Immature natural killer cell (primary cell): ENCODE data around the gene HOXD3. TPM values are rescaled to one million over a fixed set of nuclear protein-coding genes. Genes with fewer than 3 reads are reported as not detected.

Experiments used
- DNase-seq, 3 donors: peaks; one replicate each; pipeline ENCODE4 v3.0.0; 2022; ENCODE audit warnings: mixed read lengths in 1 of 3
- H3K27ac Mint-ChIP-seq, 6 donors: one replicate each; pipeline ENCODE4 v1.8.0; 2020; ENCODE audit warnings: mixed read lengths in 6 of 6, mild to moderate bottlenecking in 5 of 6, inconsistent platforms in 4 of 6, moderate library complexity in 3 of 6
- H3K27me3 Mint-ChIP-seq, 3 donors: one replicate each; pipeline ENCODE4 v1.8.0; 2020 to 2021; ENCODE audit warnings: low read depth in 3 of 3, mild to moderate bottlenecking in 3 of 3, mixed read lengths in 3 of 3, moderate library complexity in 3 of 3, inconsistent platforms in 1 of 3
- H3K36me3 Mint-ChIP-seq, 3 donors: one replicate each; pipeline ENCODE4 v1.8.0; 2020; ENCODE audit warnings: mixed read lengths in 3 of 3, inconsistent platforms in 2 of 3, mild to moderate bottlenecking in 2 of 3
- H3K4me1 Mint-ChIP-seq, 2 donors: one replicate each; pipeline ENCODE4 v1.8.0; 2020; ENCODE audit warnings: inconsistent platforms in 2 of 2, mild to moderate bottlenecking in 2 of 2, mixed read lengths in 2 of 2, moderate library complexity in 1 of 2
- H3K4me3 Mint-ChIP-seq, 5 donors: one replicate each; pipeline ENCODE4 v1.8.0; 2020; ENCODE audit warnings: mild to moderate bottlenecking in 5 of 5, mixed read lengths in 5 of 5, inconsistent platforms in 3 of 5, moderate library complexity in 3 of 5
- H3K9me3 Mint-ChIP-seq, 6 donors: one replicate each; pipeline ENCODE4 v1.8.0; 2020; ENCODE audit warnings: mild to moderate bottlenecking in 6 of 6, mixed read lengths in 6 of 6, inconsistent platforms in 4 of 6, moderate library complexity in 3 of 6
- polyA plus RNA-seq, 3 donors: library from polyadenylated mRNA; unstranded; fragments of 300-500 nt; fragmentation: Illumina TruSeq; gene quantifications; one replicate each; pipeline ENCODE4 v1.2.3, GENCODE V29; 2021

Gene HOXD3
- polyA plus RNA-seq, 3 donors from 2014 or later, result not detected

DNA sequence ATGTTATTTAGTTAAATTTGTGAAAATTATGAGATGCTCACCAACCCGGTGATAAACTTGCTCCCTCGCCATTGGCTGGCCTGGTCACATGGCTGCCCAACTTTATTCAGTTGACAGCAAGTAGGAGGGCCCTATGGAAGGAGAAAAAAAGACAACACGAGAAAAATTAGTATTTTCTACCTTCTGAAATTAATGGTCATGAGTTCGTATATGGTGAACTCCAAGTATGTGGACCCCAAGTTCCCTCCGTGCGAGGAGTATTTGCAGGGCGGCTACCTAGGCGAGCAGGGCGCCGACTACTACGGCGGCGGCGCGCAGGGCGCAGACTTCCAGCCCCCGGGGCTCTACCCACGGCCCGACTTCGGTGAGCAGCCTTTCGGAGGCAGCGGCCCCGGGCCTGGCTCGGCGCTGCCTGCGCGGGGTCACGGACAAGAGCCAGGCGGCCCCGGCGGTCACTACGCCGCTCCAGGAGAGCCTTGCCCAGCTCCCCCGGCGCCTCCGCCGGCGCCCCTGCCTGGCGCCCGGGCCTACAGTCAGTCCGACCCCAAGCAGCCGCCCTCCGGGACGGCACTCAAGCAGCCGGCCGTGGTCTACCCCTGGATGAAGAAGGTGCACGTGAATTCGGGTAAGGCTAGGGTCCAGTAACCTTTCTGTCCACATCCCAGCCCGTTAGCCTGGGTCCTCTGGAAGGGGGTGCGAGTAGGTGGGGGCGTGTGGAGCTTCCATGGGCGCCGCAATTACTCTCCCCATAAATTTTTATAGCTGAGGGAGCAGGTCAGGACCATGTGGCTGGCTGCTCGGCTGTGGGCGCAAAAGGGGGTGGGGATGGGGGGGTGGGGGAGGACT, 5.4 kb upstream of the HOXD3 start, which contains the start of gene HOXD4:
HOXD4 (plus strand) TSS at position 109 of the 846 bp plus-strand sequence; CDS start at position 193, 84 bp downstream.
- no peak within 1 kb of the TSS for H3K4me3 Mint-ChIP-seq
- peaks cover 0 to 13% (median 0%) of the 10 kb centered on the region in 6 donors for H3K9me3 Mint-ChIP-seq
- DNase-seq, result no peak
- no peak within 1 kb of the TSS for H3K27ac Mint-ChIP-seq
- peaks cover 0 to 7% (median 0%) of the 10 kb centered on the region in 3 donors for H3K36me3 Mint-ChIP-seq
- peaks cover 28 to 62% (median 29%) of the 10 kb centered on the region in 3 donors for H3K27me3 Mint-ChIP-seq
- no peaks in the 10 kb centered on the region for H3K4me1 Mint-ChIP-seq

DNA sequence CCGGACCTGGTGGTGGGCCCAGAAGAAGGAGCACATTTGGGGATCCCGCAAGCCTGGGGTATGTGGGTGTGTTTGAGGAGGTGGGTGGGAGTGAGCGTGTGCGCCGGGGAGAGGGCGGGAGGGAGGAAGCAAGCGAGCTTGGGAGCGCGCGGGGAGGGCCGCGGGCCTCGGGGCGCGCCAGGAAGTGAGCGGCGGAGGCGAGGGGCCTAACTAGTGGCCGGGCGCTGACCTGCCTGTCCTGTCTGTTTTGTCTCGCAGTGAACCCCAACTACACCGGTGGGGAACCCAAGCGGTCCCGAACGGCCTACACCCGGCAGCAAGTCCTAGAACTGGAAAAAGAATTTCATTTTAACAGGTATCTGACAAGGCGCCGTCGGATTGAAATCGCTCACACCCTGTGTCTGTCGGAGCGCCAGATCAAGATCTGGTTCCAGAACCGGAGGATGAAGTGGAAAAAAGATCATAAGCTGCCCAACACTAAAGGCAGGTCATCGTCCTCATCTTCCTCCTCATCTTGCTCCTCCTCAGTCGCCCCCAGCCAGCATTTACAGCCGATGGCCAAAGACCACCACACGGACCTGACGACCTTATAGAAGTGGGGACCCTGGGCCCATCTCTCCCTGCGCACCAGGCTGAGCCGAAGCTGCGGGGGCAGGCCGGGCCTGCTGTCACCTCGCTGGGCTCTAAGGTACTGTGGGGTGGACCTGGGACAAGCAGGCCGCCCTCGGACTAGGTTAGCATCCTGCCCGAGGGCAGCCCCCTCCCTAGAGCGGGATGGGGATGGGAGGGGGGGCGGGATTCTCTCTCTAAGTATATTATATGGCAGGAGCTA, 4.5 kb upstream of the HOXD3 start:
- H3K36me3 Mint-ChIP-seq, result peaks cover 0 to 7% (median 0%) of the 10 kb centered on the region in 3 donors
- no peak overlapping the region for H3K4me3 Mint-ChIP-seq

DNA sequence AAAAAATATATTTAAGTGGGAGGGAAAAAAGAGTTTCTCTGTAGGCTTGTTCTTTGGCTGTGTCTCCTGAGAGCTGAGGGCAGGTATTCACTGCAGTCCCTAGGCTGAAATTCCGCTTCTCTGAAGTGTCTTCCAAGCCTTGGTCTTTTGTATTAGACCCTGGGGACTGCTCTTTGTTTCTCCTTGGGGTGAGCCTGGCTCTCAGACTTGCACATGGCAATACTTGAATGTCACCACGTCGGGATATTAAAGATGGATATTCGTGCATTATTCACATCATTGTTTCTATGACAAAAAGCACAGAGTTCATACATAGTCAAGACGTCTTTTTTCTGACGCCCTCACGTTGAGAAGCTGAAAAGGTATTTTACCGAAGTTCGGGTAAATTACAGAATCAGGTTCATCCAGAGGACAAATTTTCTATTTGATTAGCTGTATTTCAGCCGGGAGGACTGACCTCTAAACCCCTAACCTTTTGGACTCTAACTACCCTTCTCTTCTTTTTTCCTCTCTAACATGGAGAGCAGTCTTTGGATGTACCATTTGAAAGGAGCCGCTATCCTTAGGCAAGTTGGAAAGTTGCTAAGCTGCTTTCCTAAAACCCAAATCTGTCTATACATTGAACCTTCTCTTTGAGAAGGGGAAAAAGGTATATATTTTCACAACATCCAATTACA, 2.4 kb upstream of the HOXD3 start:
- DNase-seq, result no peak
- Mint-ChIP-seq H3K36me3 (peaks cover 0 to 7% (median 0%) of the 10 kb centered on the region in 3 donors), H3K27ac (no peak overlapping the region), H3K4me3 (no peak overlapping the region), H3K4me1 (no peaks in the 10 kb centered on the region), H3K27me3 (peaks cover 24 to 51% (median 30%) of the 10 kb centered on the region in 3 donors), H3K9me3 (peaks cover 0 to 9% (median 0%) of the 10 kb centered on the region in 6 donors)

More for the DNA sequence above, 4.5 kb upstream of the HOXD3 start:
- no peaks in the 10 kb centered on the region for H3K4me1 Mint-ChIP-seq
- peaks cover 23 to 60% (median 26%) of the 10 kb centered on the region in 3 donors for H3K27me3 Mint-ChIP-seq
- no peak overlapping the region for H3K27ac Mint-ChIP-seq
- no peak for DNase-seq
- H3K9me3 Mint-ChIP-seq, result peaks cover 0 to 10% (median 0%) of the 10 kb centered on the region in 6 donors

DNA sequence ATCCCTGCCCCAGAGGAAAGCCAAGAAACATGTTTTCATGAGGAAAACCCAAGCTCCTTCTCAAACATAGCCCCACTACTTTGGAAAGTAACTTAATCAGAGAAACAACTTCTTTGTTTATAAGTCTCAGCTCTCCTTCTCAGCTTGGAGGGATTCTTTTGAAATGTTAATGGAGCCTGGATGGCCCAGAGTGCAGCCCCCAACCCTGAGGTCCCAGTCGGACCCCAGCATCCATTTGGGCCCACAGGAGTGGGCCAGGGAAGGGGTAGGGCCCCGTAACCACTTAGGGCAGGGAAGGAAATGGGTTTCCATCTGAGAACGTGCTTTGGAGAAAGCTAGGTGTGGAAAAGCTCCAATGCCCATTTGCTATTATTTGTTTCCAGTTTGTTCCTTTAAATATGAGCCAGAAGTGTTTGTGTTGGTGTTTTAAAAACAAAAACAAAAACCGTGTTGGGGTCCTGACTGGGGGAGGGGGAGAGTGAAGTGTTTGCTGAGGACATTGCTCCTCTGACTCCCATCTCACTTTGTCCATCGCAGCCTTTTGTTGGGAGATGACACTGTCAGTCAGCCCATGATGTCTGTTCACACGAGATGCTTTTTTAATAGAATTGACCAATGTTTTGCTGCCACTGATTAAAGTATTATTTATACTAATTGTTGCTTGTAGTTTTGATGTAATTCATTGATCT, 1.6 kb upstream of the HOXD3 start:
- H3K27ac Mint-ChIP-seq, result no peak overlapping the region
- DNase-seq, result no peak
- no peak overlapping the region for H3K4me3 Mint-ChIP-seq
- H3K4me1 Mint-ChIP-seq, result no peaks in the 10 kb centered on the region
- peaks cover 25 to 43% (median 26%) of the 10 kb centered on the region in 3 donors for H3K27me3 Mint-ChIP-seq
- peaks cover 0 to 6% (median 0%) of the 10 kb centered on the region in 6 donors for H3K9me3 Mint-ChIP-seq
- H3K36me3 Mint-ChIP-seq, result peaks cover 0 to under 1% (median 0%) of the 10 kb centered on the region in 3 donors

DNA sequence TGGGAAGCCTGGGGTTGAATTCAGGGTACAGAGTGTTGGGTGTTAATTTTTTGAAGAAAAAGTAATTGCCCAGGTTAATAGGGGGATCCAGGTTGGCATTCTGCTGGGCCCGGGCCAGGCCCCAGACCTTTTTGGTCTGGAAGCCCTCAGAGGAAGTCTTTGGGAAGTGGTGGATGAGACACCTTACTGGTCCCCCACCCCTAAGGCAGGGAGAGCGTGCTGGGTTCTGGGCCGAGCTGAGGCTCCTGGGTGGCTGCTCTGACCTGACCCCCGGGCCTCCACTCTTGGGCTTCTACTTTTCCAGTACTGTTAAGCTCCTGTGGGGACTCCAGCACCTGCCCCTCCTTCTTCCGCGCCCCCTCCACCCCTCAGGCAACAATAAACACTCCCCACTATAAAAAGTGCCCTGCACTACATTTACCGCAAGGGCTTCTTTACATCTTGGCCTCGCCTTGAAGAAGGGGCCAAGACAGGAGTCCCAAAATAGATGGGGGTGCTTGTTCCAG, 753 bp upstream of the HOXD3 start:
- Mint-ChIP-seq H3K27ac (no peak overlapping the region), H3K27me3 (peaks cover 27 to 39% (median 27%) of the 10 kb centered on the region in 3 donors), H3K4me3 (no peak overlapping the region), H3K9me3 (peaks cover 0 to 3% (median 0%) of the 10 kb centered on the region in 6 donors), H3K4me1 (no peaks in the 10 kb centered on the region), H3K36me3 (no peaks in the 10 kb centered on the region)
- DNase-seq, result no peak

DNA sequence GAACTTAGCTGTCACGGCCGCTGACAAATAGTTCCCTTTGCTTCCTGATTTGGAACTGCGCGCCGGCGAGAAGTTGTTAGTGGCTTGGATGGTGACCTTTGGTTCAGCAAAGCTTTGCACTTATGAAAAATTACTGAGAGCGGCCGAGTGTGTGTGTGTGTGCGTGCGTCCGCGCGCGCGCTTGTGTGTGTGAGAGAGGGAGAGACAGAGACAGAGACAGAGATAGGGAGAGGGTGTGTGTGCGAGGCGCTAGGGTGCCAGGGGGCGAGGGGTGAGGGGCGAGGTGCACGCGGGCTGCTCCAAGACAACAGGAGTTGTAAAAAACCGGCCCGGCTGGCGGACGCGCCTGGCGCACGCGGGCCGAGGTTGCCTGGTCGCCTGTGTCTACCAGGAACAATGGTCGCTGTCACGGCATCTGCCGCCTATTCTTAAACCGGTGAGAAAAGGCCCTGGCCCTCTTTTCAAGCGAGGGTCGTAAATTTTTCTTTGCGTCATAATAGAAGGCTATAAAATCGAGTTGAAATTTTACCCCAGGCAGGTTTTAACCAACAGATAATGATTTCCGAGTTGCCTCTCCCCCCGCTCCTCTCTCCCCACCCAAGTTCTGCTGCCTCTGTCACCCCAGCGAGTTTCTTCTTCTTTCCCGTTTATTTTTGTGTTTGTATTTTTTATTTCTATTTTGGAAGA, 535 bp downstream of the HOXD3 start:
- H3K4me3 Mint-ChIP-seq, result no peak overlapping the region
- no peak overlapping the region for H3K27ac Mint-ChIP-seq
- peaks cover 27 to 43% (median 35%) of the 10 kb centered on the region in 3 donors for H3K27me3 Mint-ChIP-seq
- H3K9me3 Mint-ChIP-seq, result peaks cover 0 to 5% (median 0%) of the 10 kb centered on the region in 6 donors
- H3K4me1 Mint-ChIP-seq, result no peaks in the 10 kb centered on the region
- DNase-seq, result no peak
- H3K36me3 Mint-ChIP-seq, result no peaks in the 10 kb centered on the region

DNA sequence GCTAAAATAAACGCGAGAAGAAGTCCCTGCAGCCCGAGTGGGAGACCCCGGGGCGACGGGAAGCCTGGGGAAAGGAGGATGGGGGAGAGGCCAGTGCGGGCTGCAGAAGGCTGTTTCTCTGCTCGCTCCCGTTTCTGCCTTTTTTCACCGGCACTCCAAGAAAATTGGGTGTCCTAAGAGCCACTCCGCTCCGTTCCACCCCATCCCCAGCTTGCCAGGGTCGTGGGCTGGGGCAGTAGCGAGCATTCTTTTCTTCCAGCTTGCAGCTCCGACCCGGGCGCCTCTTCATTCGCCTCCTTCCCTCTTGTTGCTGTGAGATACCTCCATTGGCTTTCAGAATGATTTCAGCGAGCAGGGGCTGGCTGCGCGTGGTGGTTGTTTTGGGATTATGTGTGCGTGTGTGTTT, 1.1 kb downstream of the HOXD3 start:
- Mint-ChIP-seq H3K4me3 (no peak overlapping the region), H3K27ac (no peak overlapping the region), H3K9me3 (peaks cover 0 to 4% (median 0%) of the 10 kb centered on the region in 6 donors), H3K27me3 (peaks cover 25 to 44% (median 37%) of the 10 kb centered on the region in 3 donors), H3K4me1 (no peaks in the 10 kb centered on the region), H3K36me3 (peaks cover 0 to under 1% (median 0%) of the 10 kb centered on the region in 3 donors)
- DNase-seq, result no peak

DNA sequence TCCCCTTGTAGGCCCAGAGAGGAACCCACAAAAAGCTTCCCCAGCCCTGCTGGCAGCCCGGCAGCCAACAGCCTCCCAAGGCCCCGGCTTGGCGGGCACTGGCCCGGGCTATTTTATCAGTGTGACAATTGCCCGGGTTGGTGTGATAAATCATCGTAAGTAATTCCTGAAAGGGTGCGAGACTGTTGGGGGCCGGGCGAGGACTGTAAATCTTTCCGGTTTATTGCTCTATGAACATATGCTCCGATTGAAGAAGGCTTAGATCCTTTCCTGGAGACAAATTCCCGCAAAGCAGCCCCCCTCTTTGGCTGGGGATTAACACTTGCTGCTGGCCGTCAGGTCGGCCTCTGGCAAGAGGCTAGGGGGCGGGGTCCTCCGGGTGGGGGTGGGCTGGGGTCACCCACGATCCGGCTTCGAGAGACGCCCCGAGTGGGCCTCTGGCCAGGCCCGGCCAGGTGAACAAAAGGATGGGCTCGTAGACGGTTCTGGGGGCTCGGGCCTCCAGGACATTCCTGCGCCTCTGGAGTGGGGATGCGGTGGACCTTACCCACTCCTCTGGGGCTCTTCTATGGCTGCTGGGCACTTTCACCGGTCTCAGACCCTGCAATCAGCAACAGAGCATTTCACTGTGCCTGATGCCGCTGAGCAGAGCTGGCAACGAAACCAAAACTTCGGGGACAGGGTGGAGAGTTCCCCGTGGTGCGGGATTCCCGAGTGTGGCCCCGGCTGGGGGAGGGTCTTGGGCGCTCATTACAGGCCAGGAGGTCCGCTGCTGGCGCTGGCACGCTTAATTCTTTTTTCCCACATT, 2.0 kb downstream of the HOXD3 start:
- peaks cover 0 to 9% (median 2%) of the 10 kb centered on the region in 6 donors for H3K9me3 Mint-ChIP-seq
- peaks cover 0 to 4% of the 10 kb centered on the region in 2 donors for H3K4me1 Mint-ChIP-seq
- peaks cover 0 to 6% (median 0%) of the 10 kb centered on the region in 3 donors for H3K36me3 Mint-ChIP-seq
- peaks cover 31 to 51% (median 40%) of the 10 kb centered on the region in 3 donors for H3K27me3 Mint-ChIP-seq
- H3K27ac Mint-ChIP-seq, result no peak overlapping the region
- DNase-seq, result no peak
- H3K4me3 Mint-ChIP-seq, result no peak overlapping the region

DNA sequence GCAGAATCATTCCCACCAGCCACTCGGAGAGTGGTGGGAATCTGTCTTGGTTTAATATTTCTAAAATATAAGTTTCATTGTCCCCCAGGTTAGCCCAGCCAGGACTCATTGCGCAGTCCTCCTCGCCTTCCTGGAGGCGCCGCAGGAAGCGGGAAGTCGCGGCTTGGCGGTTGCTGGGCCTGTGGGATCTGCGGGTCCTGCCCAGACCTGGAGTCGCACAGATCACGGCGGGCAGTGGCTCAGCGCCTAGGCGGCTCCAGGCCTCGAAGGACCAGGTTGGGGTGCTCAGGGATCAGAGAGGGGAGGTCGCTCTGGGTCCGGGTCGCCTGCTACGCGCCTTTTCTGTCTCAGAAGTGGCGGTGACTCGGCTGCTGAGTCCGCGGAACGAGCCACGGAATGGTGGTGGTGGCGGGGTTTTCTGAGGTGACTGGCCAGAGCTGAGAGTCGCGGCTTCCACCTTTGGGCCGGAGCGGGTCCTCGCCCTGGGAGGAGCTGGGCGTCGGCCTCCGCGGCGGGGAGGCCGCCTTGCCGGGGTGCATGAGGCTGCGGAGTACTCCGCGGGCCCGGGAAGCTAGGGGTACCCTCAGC, 2.6 kb downstream of the HOXD3 start:
- Mint-ChIP-seq H3K4me3 (no peak overlapping the region), H3K27ac (no peak overlapping the region), H3K9me3 (peaks cover 0 to 14% (median 4%) of the 10 kb centered on the region in 6 donors), H3K36me3 (peaks cover 0 to 10% (median 0%) of the 10 kb centered on the region in 3 donors), H3K4me1 (peaks cover 2 to 8% of the 10 kb centered on the region in 2 donors), H3K27me3 (peaks cover 31 to 52% (median 44%) of the 10 kb centered on the region in 3 donors)
- no peak for DNase-seq

DNA sequence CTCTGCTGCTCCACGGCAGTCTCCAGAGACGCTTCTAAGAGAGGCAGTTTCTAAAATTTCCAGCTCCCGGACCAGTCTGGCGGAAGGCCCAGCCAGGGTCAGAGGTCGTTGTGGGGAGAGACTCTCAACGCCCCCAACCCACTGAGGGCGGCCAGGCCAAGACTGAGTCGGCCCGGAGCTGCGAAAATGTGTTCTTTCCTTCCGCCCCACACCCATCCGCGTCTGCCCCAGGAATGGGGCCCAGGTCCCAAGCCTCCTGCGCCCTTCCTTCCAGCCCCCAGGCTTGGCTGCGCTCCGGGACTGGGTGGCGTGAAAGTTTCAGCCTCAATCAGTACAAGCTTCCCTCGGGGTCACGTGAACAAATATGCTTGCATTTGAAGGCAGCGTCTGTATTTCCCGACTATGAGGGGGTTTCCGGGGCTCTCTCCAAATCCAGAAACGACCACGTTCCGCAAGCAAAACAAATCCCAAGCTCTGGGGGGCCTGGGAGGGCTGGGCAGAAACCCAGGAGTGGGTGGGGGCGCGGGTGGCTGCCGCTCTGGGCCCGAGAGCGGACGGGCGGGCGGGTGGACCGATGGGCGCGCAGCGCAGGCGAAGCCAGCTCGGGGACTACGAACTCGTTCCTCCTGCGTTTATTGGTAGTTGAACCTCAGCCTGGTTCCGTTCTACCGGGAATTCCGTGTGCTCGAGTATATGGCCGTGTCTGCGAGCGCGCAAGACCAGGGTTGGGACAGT, 3.3 kb downstream of the HOXD3 start:
- H3K27me3 Mint-ChIP-seq, result peaks cover 25 to 49% (median 47%) of the 10 kb centered on the region in 3 donors
- H3K4me3 Mint-ChIP-seq, result no peak overlapping the region
- DNase-seq, result no peak
- peaks cover 0 to 14% (median 4%) of the 10 kb centered on the region in 6 donors for H3K9me3 Mint-ChIP-seq
- H3K27ac Mint-ChIP-seq, result no peak overlapping the region
- H3K4me1 Mint-ChIP-seq, result peaks cover 2 to 8% of the 10 kb centered on the region in 2 donors
- peaks cover 0 to 10% (median 0%) of the 10 kb centered on the region in 3 donors for H3K36me3 Mint-ChIP-seq
